Keratinocyte (primary cell): Measurements from ENCODE around the gene ALG3.

Experiments
- CTCF ChIP-seq, 3 experiments: IDR thresholded peaks in 1 of 3; conservative IDR thresholded peaks in 1 of 3; optimal IDR thresholded peaks in 1 of 3; 2 replicates in 2 of 3; 3 replicates in 1 of 3; pipeline versions ENCODE3 to v1.5.1; 2011; ENCODE audit warnings: low read length in 3 of 3, mild to moderate bottlenecking in 3 of 3, moderate library complexity in 2 of 3, control low read depth in 1 of 3, inconsistent platforms in 1 of 3; ENCODE audit not compliant: insufficient read depth in 2 of 3; ENCODE audit errors: extremely low read depth in 1 of 3
- EZH2 ChIP-seq: IDR thresholded peaks from one replicate; pipeline ENCODE4 v1.6.1; 2012; ENCODE audit warnings: inconsistent platforms, mild to moderate bottlenecking, low read length, moderate library complexity

- TF ChIP-seq CTCF (optimal IDR thresholded peaks at IDR 0.05 in 1 of 3, IDR thresholded peaks at IDR 0.05 in 1 of 3, conservative IDR thresholded peaks at IDR 0.05 in 1 of 3; ENCODE audit: extremely low read depth in 1 of 3, insufficient read depth in 2 of 3, low read length in 3 of 3) (no peak), EZH2 (no peak)
Observed at GRCh38 chr3:184261270-184261853, 12.6 kb upstream of the ALG3 start, which contains the start of gene CAMK2N2.
